H1 (cell line): ENCODE results near the gene RNF20. TPM values are rescaled to one million over a fixed set of nuclear protein-coding genes. Genes with fewer than 3 reads are reported as not detected.

ENCODE experiments used
- CTCF ChIA-PET: fragments of 300-600 bp; sonication (Branson Sonifier 250); formaldehyde crosslinking; loops from one replicate; lab custom pipeline; 2021; ENCODE audit not compliant: partially characterized antibody; lab: Charles Lee
- POLR2A ChIA-PET: fragments of 300-600 bp; sonication (Branson Sonifier 250); formaldehyde crosslinking; loops from one replicate; lab custom pipeline; 2021; ENCODE audit warnings: inconsistent platforms; ENCODE audit not compliant: partially characterized antibody; lab: Charles Lee
- DNase-seq, 2 experiments: peaks; one replicate each; pipeline versions ENCODE4 v3.0.0 to v3.0.0-alpha.2; 2010 to 2022; ENCODE audit warnings: low spot score in 2 of 2, low read depth in 1 of 2, mixed read lengths in 1 of 2
- FAIRE-seq: peaks from 2 replicates; lab custom pipeline; 2011; peaks lifted over from hg19 to GRCh38; lab: Jason Lieb, UNC
- H2AFZ ChIP-seq: 2 replicates; pipeline ENCODE4 v1.8.1; 2012; ENCODE audit warnings: low read length, inconsistent platforms
- H2AK5ac ChIP-seq: 2 replicates; pipeline ENCODE4 v1.6.1; 2013; ENCODE audit warnings: low read depth, low read length
- H2BK120ac ChIP-seq: replicated peaks from 2 replicates; pipeline ENCODE3; 2013; ENCODE audit warnings: low read depth, low read length, inconsistent platforms
- H2BK12ac ChIP-seq: 2 replicates; pipeline ENCODE4 v1.6.1; 2013; ENCODE audit warnings: low read depth, low read length
- H2BK15ac ChIP-seq: 2 replicates; pipeline ENCODE4 v1.6.1; 2013; ENCODE audit warnings: low read length
- H2BK20ac ChIP-seq: 2 replicates; pipeline ENCODE4 v1.6.1; 2013; ENCODE audit warnings: low read length
- H2BK5ac ChIP-seq: 2 replicates; pipeline ENCODE4 v1.6.1; 2013; ENCODE audit warnings: low read depth, low read length
- H3K14ac ChIP-seq: 2 replicates; pipeline ENCODE4 v1.6.1; 2013; ENCODE audit warnings: inconsistent platforms; ENCODE audit not compliant: insufficient read length
- H3K18ac ChIP-seq: 2 replicates; pipeline ENCODE4 v1.6.1; 2013; ENCODE audit warnings: low read length; ENCODE audit errors: extremely low read depth
- H3K23ac ChIP-seq: 2 replicates; pipeline ENCODE4 v1.6.1; 2013; ENCODE audit warnings: inconsistent platforms; ENCODE audit not compliant: insufficient read length
- H3K23me2 ChIP-seq: 2 replicates; pipeline ENCODE4 v1.6.1; 2013; ENCODE audit warnings: low read depth, low read length
- H3K27ac ChIP-seq: 2 replicates; pipeline ENCODE4 v1.6.1; 2011; ENCODE audit warnings: low read depth, low read length, inconsistent platforms
- H3K27me3 ChIP-seq, 4 experiments: replicated peaks in 1 of 4; 1 replicate in 1 of 4; 2 replicates in 3 of 4; pipeline versions ENCODE4 v1.6.1 to v1.8.1; 2011 to 2013; ENCODE audit warnings: low read length in 3 of 4, mild to moderate bottlenecking in 3 of 4, inconsistent platforms in 2 of 4, mixed read lengths in 2 of 4, moderate library complexity in 1 of 4; ENCODE audit not compliant: control insufficient read depth in 3 of 4, insufficient read depth in 3 of 4; ENCODE audit errors: extremely low read depth in 1 of 4
- H3K36me3 ChIP-seq, 4 experiments: 2 replicates each; pipeline versions ENCODE4 v1.6.1 to v1.8.1; 2011 to 2013; ENCODE audit warnings: mild to moderate bottlenecking in 4 of 4, low read length in 3 of 4, moderate library complexity in 2 of 4, control low read depth in 1 of 4, inconsistent platforms in 1 of 4; ENCODE audit not compliant: insufficient read depth in 4 of 4, control insufficient read depth in 2 of 4
- H3K4ac ChIP-seq: replicated peaks from 2 replicates; pipeline ENCODE3; 2013; ENCODE audit warnings: low read length, low read depth, mixed read lengths, inconsistent platforms; ENCODE audit not compliant: insufficient read length
- H3K4me1 ChIP-seq, 4 experiments: replicated peaks in 1 of 4; 1 replicate in 1 of 4; 2 replicates in 3 of 4; pipeline versions ENCODE4 v1.6.1 to v1.8.1; 2011 to 2013; ENCODE audit warnings: low read length in 3 of 4, inconsistent platforms in 2 of 4, mixed read lengths in 1 of 4; ENCODE audit not compliant: insufficient read depth in 4 of 4, control insufficient read depth in 3 of 4
- H3K4me2 ChIP-seq, 2 experiments: 2 replicates each; pipeline versions ENCODE4 v1.6.1 to v1.8.1; 2011 to 2013; ENCODE audit warnings: low read depth in 2 of 2, low read length in 2 of 2, control low read depth in 1 of 2, inconsistent platforms in 1 of 2, mild to moderate bottlenecking in 1 of 2; ENCODE audit not compliant: insufficient read depth in 1 of 2
- H3K4me3 ChIP-seq, 4 experiments: fragments of 200-600, 300-600 bp in 1 of 4; sonication (generic), shearing (Covaris generic), sonication (Bioruptor Twin) in 1 of 4; 2 replicates each; pipeline versions ENCODE4 v1.5.1 to v1.8.1; 2011 to 2016; ENCODE audit warnings: low read length in 4 of 4, low read depth in 3 of 4, control low read depth in 2 of 4, inconsistent platforms in 2 of 4, mild to moderate bottlenecking in 2 of 4, mixed read lengths in 1 of 4, moderate library complexity in 1 of 4; ENCODE audit not compliant: insufficient read depth in 2 of 4; ENCODE audit errors: extremely low read depth in 1 of 4
- H3K56ac ChIP-seq: replicated peaks from 2 replicates; pipeline ENCODE3; 2013; ENCODE audit warnings: low read depth, mild to moderate bottlenecking, mixed read lengths, low read length, inconsistent platforms; ENCODE audit not compliant: insufficient read length
- H3K79me1 ChIP-seq: 2 replicates; pipeline ENCODE4 v1.6.1; 2013; ENCODE audit warnings: low read depth, low read length, control low read depth
- H3K79me2 ChIP-seq, 2 experiments: 2 replicates each; pipeline versions ENCODE4 v1.6.1 to v1.8.1; 2012 to 2013; ENCODE audit warnings: low read length in 2 of 2, mild to moderate bottlenecking in 2 of 2, inconsistent platforms in 1 of 2; ENCODE audit not compliant: insufficient read depth in 2 of 2, control insufficient read depth in 1 of 2
- H3K9ac ChIP-seq, 4 experiments: replicated peaks in 1 of 4; 1 replicate in 1 of 4; 2 replicates in 3 of 4; pipeline versions ENCODE4 v1.6.1 to v1.8.1; 2011 to 2013; ENCODE audit warnings: low read depth in 3 of 4, low read length in 3 of 4, control low read depth in 2 of 4, mild to moderate bottlenecking in 2 of 4, moderate library complexity in 2 of 4, inconsistent platforms in 1 of 4; ENCODE audit errors: extremely low read depth in 1 of 4
- H3K9me3 ChIP-seq, 2 experiments: 2 replicates each; pipeline versions ENCODE4 v1.6.1 to v1.8.1; 2012 to 2013; ENCODE audit warnings: mild to moderate bottlenecking in 2 of 2, moderate library complexity in 2 of 2, control low read depth in 1 of 2, inconsistent platforms in 1 of 2, low read depth in 1 of 2, low read length in 1 of 2, mixed read lengths in 1 of 2; ENCODE audit not compliant: insufficient read depth in 2 of 2
- H4K20me1 ChIP-seq, 2 experiments: replicated peaks in 1 of 2; 2 replicates each; pipeline versions ENCODE3 to v1.8.1; 2011 to 2013; ENCODE audit warnings: inconsistent platforms in 2 of 2, low read length in 2 of 2, mild to moderate bottlenecking in 1 of 2; ENCODE audit not compliant: insufficient read depth in 2 of 2, control insufficient read depth in 1 of 2
- H4K5ac ChIP-seq: 2 replicates; pipeline ENCODE4 v1.6.1; 2013; ENCODE audit warnings: low read length, low read depth, mixed read lengths, inconsistent platforms; ENCODE audit not compliant: insufficient read length
- H4K8ac ChIP-seq: 2 replicates; pipeline ENCODE4 v1.8.0; 2013; ENCODE audit warnings: mild to moderate bottlenecking, moderate library complexity, low read length, inconsistent platforms; ENCODE audit not compliant: insufficient read depth; ENCODE audit errors: extremely low read depth
- H4K91ac ChIP-seq: replicated peaks from 2 replicates; pipeline ENCODE3; 2013; ENCODE audit warnings: low read length, mixed read lengths, inconsistent platforms; ENCODE audit not compliant: insufficient read length
- CBX8 ChIP-seq: fragments of 300-800, 300-1000 bp; sonication (generic); IDR thresholded peaks from 2 replicates; pipeline ENCODE4 v1.7.1; 2016; ENCODE audit warnings: low read depth, low read length, borderline replicate concordance
- CEBPB ChIP-seq: IDR thresholded peaks from 2 replicates; pipeline ENCODE4 v1.6.1; 2012; ENCODE audit warnings: low read depth, low read length
- CHD2 ChIP-seq: IDR thresholded peaks from 2 replicates; pipeline ENCODE4 v1.6.1; 2012; ENCODE audit warnings: low read length, improper control_type of control experiment
- EGR1 ChIP-seq: IDR thresholded peaks from 2 replicates; pipeline ENCODE4 v1.6.1; 2011; ENCODE audit warnings: low read depth, low read length, borderline replicate concordance
- EP300 ChIP-seq, 2 experiments: IDR thresholded peaks; 1 replicate in 1 of 2; 2 replicates in 1 of 2; pipeline ENCODE4 v1.6.1; 2011 to 2012; ENCODE audit warnings: low read depth in 2 of 2, low read length in 2 of 2, mild to moderate bottlenecking in 2 of 2, borderline replicate concordance in 1 of 2, inconsistent platforms in 1 of 2, moderate library complexity in 1 of 2
- HDAC2 ChIP-seq, 2 experiments: fragments of 300-600 bp in 1 of 2; sonication (generic) in 1 of 2; IDR thresholded peaks; 2 replicates each; pipeline ENCODE4 v1.6.1; 2011 to 2012; ENCODE audit warnings: low read depth in 2 of 2, low read length in 2 of 2, mild to moderate bottlenecking in 2 of 2, moderate library complexity in 2 of 2, borderline replicate concordance in 1 of 2, inconsistent platforms in 1 of 2
- KDM1A ChIP-seq: fragments of 200-600, 300-600 bp; sonication (generic); IDR thresholded peaks from 2 replicates; pipeline ENCODE4 v1.7.1; 2016; ENCODE audit warnings: mild to moderate bottlenecking, low read length, borderline replicate concordance
- MAX ChIP-seq: IDR thresholded peaks from 2 replicates; pipeline ENCODE4 v1.6.1; 2012; ENCODE audit warnings: inconsistent platforms
- NANOG ChIP-seq: IDR thresholded peaks from 2 replicates; pipeline ENCODE4 v1.6.1; 2011; ENCODE audit warnings: low read length, low read depth, mild to moderate bottlenecking, inconsistent platforms; ENCODE audit not compliant: insufficient read depth, poor library complexity, severe bottlenecking
- POU5F1 ChIP-seq: IDR thresholded peaks from 2 replicates; pipeline ENCODE4 v1.6.1; 2011; ENCODE audit warnings: low read depth, mild to moderate bottlenecking, low read length, moderate library complexity
- TAF7 ChIP-seq: optimal IDR thresholded peaks from 2 replicates; pipeline ENCODE3; 2011; ENCODE audit warnings: low read depth, mild to moderate bottlenecking, inconsistent platforms, low read length, moderate library complexity, borderline replicate concordance
- TBP ChIP-seq: IDR thresholded peaks from 2 replicates; pipeline ENCODE4 v1.6.1; 2011; ENCODE audit warnings: low read depth, low read length, improper control_type of control experiment
- TEAD4 ChIP-seq: IDR thresholded peaks from 2 replicates; pipeline ENCODE4 v1.6.1; 2012; ENCODE audit warnings: low read depth, low read length, inconsistent platforms, mixed read lengths
- YY1 ChIP-seq: IDR thresholded peaks from 2 replicates; pipeline ENCODE4 v1.6.1; 2011; ENCODE audit warnings: low read depth, mild to moderate bottlenecking, low read length
- WGBS, 2 experiments: shearing (Covaris generic) in 1 of 2; methylation state at CpG; one replicate each; pipeline versions ENCODE4 v1.1.6 to v1.1.7; 2013 to 2015; ENCODE audit warnings: low lambda C conversion rate in 2 of 2, mixed read lengths in 2 of 2, inconsistent platforms in 1 of 2, low coverage in 1 of 2, missing lambda C conversion rate in 1 of 2; ENCODE audit not compliant: insufficient replicate concordance in 2 of 2, insufficient coverage in 1 of 2, insufficient read length in 1 of 2; ENCODE audit errors: extremely low coverage in 1 of 2, missing lambda C conversion rate in 1 of 2; 5-methylcytosine and 5-hydroxymethylcytosine counted together
- polyA plus RNA-seq, 7 experiments: library from polyadenylated mRNA; depleted of rRNA in 3 of 7; stranded (reverse) in 5 of 7; unstranded in 2 of 7; fragments of >200 nt in 5 of 7; fragments of 200-250 nt in 2 of 7; gene quantifications; 1 replicate in 5 of 7; 2 replicates in 1 of 7; 4 replicates in 1 of 7; pipeline versions ENCODE4 v1.2.1 to v1.2.3, GENCODE V29; 2011 to 2013; ENCODE audit warnings: missing spikeins in 2 of 7, mixed read lengths in 2 of 7
- total RNA-seq: library from RNA; stranded (reverse); fragmentation: NEBNext Ultra II Directional; extraction: Animal tissue kit (Norgen Biotek cat#: 25700); gene quantifications from 2 replicates; pipeline ENCODE4 v1.2.1, GENCODE V29; 2021

RNF20 gene
- total and polyA plus RNA-seq, 2 of the 8 experiments (the other 6 are each of a cell fraction or from before 2014, with no cell fraction given) = 9.4 to 65.2 TPM

GRCh38 chr9:101516655-101517054 lies 17.0 kb upstream of the RNF20 start:
- Histone ChIP-seq H3K27me3 (no peaks in the 10 kb centered on the region), H3K4ac (no peak overlapping the region), H3K36me3 (no peaks in the 10 kb centered on the region), H2AK5ac (no peak overlapping the region), H3K9me3 (no peaks in the 10 kb centered on the region), H3K27ac (no peak overlapping the region), H2BK15ac (no peak overlapping the region), H3K9ac (no peak overlapping the region), H4K5ac (no peak overlapping the region), H3K4me1 (peaks cover 2 to 16% (median 12%) of the 10 kb centered on the region in 4 experiments; a peak in 6 of 7 replicates), H3K23ac (no peak overlapping the region), H3K18ac (no peak overlapping the region), H2BK20ac (no peak overlapping the region), H3K56ac (no peak overlapping the region), H3K79me2 (no peaks in the 10 kb centered on the region), H2BK120ac (no peak overlapping the region), H4K91ac (no peak overlapping the region), H3K23me2 (no peaks in the 10 kb centered on the region), H3K14ac (no peak overlapping the region), H4K8ac (no peak overlapping the region), H2AFZ (no peak overlapping the region), H2BK12ac (no peak overlapping the region), H3K4me3 (no peak overlapping the region), H3K4me2 (no peak overlapping the region), H4K20me1 (no peaks in the 10 kb centered on the region), H3K79me1 (no peaks in the 10 kb centered on the region), H2BK5ac (no peak overlapping the region)
- POLR2A ChIA-PET = interaction anchor here (1.1 kb wide), 1 partner anchor 30 kb away, joined by 3 read pairs; a partner anchor contains a TSS
- no peak for FAIRE-seq
- CTCF ChIA-PET = interaction anchor here (1.3 to 26.1 kb wide), 4 partner anchors 13 to 54 kb away, joined by 3 to 447 read pairs (median 8); no protein-coding TSS in a partner anchor
- WGBS, 2 experiments = 89% methylated on average over 1 of the region's 1 CpG; no CpG with 5 or more reads in 1 of the 2 experiments
- no peak for DNase-seq
- TF ChIP-seq CBX8 (no peak), HDAC2 (IDR thresholded peaks at IDR 0.05; ENCODE audit: borderline replicate concordance in 1 of 2, low read depth in 2 of 2, low read length in 2 of 2) (no peak), KDM1A (no peak), EP300 (IDR thresholded peaks at IDR 0.05; ENCODE audit: borderline replicate concordance in 1 of 2, low read depth in 2 of 2, low read length in 2 of 2) (no peak), POU5F1 (no peak), YY1 (no peak), NANOG (no peak), TBP (no peak), CHD2 (no peak), EGR1 (no peak), TAF7 (no peak), MAX (no peak), TEAD4 (no peak), CEBPB (no peak)
